Thoracic aorta (tissue), 2 donors: ENCODE results near the gene WDPCP. TPM values are rescaled to one million over a fixed set of nuclear protein-coding genes. Genes with fewer than 3 reads are reported as not detected.
"Not testable (repeated sequence)": the region's sequence is repeated elsewhere in the genome, so short reads cannot be mapped to it uniquely, and the experiment has no call there.

Source experiments
- ATAC-seq: fragments of 150-250 bp; one replicate; pipeline ENCODE4 v1.8.0; 2017; ENCODE audit warnings: low read depth; ENCODE audit not compliant: insufficient number of reproducible peaks, low FRiP score
- DNase-seq: peaks from one replicate; pipeline ENCODE4 v3.0.0-alpha.2; 2020; ENCODE audit warnings: low spot score
- H3K27ac ChIP-seq, 2 donors: fragments of 200-600 bp; sonication (generic); 1 replicate in 1 of 2; 2 replicates in 1 of 2; pipeline ENCODE4 v1.5.1; 2016; ENCODE audit warnings: mild to moderate bottlenecking in 2 of 2, moderate library complexity in 2 of 2
- H3K27me3 ChIP-seq: fragments of 200-600 bp; sonication (generic); replicated peaks from 2 replicates; pipeline ENCODE4 v1.6.0; 2016; ENCODE audit warnings: mild to moderate bottlenecking; ENCODE audit not compliant: insufficient read depth
- H3K36me3 ChIP-seq: fragments of 200-600 bp; sonication (generic); one replicate; pipeline ENCODE4 v1.5.1; 2016
- H3K4me1 ChIP-seq, 2 donors: fragments of 200-600 bp; sonication (generic); 1 replicate in 1 of 2; 2 replicates in 1 of 2; pipeline versions ENCODE4 v1.5.1 to v1.6.0; 2016; ENCODE audit warnings: low read depth in 2 of 2, mild to moderate bottlenecking in 1 of 2; ENCODE audit not compliant: control insufficient read depth in 1 of 2
- H3K4me3 ChIP-seq: fragments of 200-600 bp; sonication (generic); 2 replicates; pipeline ENCODE4 v1.5.1; 2016; ENCODE audit warnings: mild to moderate bottlenecking
- H3K9me3 ChIP-seq: fragments of 200-600 bp; sonication (generic); 2 replicates; pipeline ENCODE4 v1.5.1; 2016
- CTCF ChIP-seq: fragments of 200-600 bp; sonication (generic); IDR thresholded peaks from one replicate; pipeline ENCODE4 v1.5.1; 2019; ENCODE audit warnings: antibody characterized with exemption
- total RNA-seq, 2 donors: library from RNA; depleted of rRNA; stranded (reverse); fragments of >200 nt; gene quantifications; one replicate each; pipeline versions ENCODE4 v1.1.0 to v1.2.3, GENCODE V29; 2016

WDPCP gene
- total RNA-seq, 2 donors from 2014 or later, result 13.7 to 16.2 TPM

DNA sequence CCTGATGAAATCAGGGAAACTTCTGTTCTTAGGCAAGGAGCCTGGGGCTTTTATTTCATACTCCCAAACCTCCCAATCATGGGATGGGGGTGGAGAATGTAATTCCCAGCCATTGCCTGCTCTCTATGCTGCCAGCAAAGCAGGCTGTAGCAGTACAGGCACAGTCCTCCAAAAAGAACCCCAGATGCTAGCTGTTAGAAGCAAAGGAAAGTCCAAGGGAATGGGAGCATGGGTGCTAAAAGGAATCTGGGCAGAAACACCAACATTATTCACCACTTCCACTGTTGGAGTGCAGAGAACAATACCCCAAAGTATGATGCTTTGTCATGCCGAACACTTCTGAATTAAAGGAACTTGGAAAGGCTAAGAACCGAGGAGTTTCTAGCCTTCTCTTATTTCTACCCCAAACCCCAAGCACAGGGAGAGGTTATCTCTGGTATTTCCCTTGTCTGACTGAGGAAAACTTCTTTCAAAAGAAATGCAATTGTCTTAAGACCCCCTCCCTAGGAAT, 25.2 kb upstream of the WDPCP start:
- H3K4me3 ChIP-seq, result no peak overlapping the region
- no peaks in the 10 kb centered on the region for H3K4me1 ChIP-seq
- H3K36me3 ChIP-seq, result no peaks in the 10 kb centered on the region
- DNase-seq (no peak), ATAC-seq (no peak)
- no peak overlapping the region for H3K27ac ChIP-seq
- H3K27me3 ChIP-seq, result no peaks in the 10 kb centered on the region
- no peaks in the 10 kb centered on the region for H3K9me3 ChIP-seq
- TF ChIP-seq CTCF, result no peak

DNA sequence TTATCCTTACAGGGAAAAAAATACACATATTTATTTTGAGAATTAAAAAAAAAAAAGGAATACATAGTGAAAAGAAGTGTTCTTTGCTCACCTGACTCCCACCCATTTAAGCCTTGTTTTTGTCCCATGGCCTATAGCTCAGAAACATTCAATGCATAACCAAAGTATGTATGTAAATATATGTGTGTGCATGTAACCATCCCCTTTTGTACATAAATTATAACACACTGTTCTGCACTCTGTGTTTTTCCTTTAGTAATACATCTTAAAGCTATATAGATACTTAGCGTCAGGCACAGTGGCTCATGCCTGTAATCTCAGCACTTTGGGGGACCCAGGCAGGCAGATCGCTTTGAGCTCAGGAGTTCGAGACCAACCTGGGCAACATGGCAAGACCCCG, 22.2 kb upstream of the WDPCP start:
- no peak for TF ChIP-seq CTCF

DNA sequence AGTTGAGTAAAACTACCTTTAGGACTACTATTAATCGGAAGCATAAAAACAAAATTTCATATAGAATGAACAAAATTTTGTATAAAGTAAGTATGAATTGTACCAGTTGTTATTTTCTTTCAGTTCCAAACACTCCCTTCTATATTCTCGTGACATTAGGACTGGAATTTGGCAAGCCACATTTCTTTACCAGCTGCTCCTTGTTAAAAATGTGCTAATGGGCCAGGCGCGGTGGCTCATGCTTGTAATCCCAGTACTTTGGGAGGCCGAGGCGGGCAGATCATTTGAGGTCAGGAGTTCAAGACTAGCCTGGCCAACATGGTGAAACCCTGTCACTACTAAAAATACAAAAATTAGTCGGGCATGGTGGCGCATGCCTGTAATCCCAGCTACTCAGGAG, 20.6 kb upstream of the WDPCP start:
- ATAC-seq, H3K9me3 ChIP-seq, H3K4me1 ChIP-seq, H3K4me3 ChIP-seq, H3K27me3 ChIP-seq, DNase-seq, H3K27ac ChIP-seq: not testable (repeated sequence)
- peaks cover 31% of the 10 kb centered on the region for H3K36me3 ChIP-seq

More for the DNA sequence above, 22.2 kb upstream of the WDPCP start:
- no peak for ATAC-seq
- no peak overlapping the region for H3K4me3 ChIP-seq
- H3K36me3 ChIP-seq, result peaks cover 17% of the 10 kb centered on the region
- H3K4me1 ChIP-seq, result no peaks in the 10 kb centered on the region
- H3K9me3 ChIP-seq, result no peaks in the 10 kb centered on the region
- H3K27me3 ChIP-seq, result no peaks in the 10 kb centered on the region
- no peak overlapping the region for H3K27ac ChIP-seq
- no peak for DNase-seq

- ATAC-seq (no peak), DNase-seq (no peak)
- H3K4me1 ChIP-seq, result no peaks in the 10 kb centered on the region
- H3K27ac ChIP-seq, result no peak overlapping the region
- H3K4me3 ChIP-seq, result no peak overlapping the region
- TF ChIP-seq CTCF, result no peak
- H3K27me3 ChIP-seq, result no peaks in the 10 kb centered on the region
- peaks cover 39% of the 10 kb centered on the region for H3K36me3 ChIP-seq
- no peaks in the 10 kb centered on the region for H3K9me3 ChIP-seq
Observed at GRCh38 chr2:63604666-63605065, 16.4 kb upstream of the WDPCP start.

- DNase-seq, result no peak
- no peak overlapping the region for H3K27ac ChIP-seq
- ATAC-seq, result no peak
- H3K4me3 ChIP-seq, result no peak overlapping the region
- H3K27me3 ChIP-seq, result no peaks in the 10 kb centered on the region
- H3K9me3 ChIP-seq, result no peaks in the 10 kb centered on the region
- peaks cover 5 to 10% of the 10 kb centered on the region in 2 donors for H3K4me1 ChIP-seq
- H3K36me3 ChIP-seq, result peaks cover 27% of the 10 kb centered on the region
- TF ChIP-seq CTCF, result no peak
Observed at GRCh38 chr2:63600881-63601460, 12.7 kb upstream of the WDPCP start.

DNA sequence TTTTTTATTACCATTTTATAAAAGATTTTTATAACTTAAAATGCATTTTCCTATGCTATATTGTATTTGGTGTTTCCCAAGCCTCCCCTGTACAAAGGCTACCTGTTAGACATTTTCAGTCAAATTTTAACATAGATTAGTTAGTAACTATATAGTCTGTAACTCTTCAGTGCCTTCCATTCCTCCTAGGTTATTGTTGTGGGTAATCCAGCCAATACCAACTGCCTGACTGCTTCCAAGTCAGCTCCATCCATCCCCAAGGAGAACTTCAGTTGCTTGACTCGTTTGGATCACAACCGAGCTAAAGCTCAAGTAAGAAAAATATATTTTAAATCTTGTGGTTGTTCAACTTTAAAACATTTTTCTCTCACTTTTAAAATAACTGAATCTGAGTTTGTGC, 10.7 kb upstream of the WDPCP start:
- H3K4me3 ChIP-seq, result no peak overlapping the region
- no peak for TF ChIP-seq CTCF
- peaks cover 17% of the 10 kb centered on the region for H3K36me3 ChIP-seq
- ATAC-seq, result no peak
- no peaks in the 10 kb centered on the region for H3K9me3 ChIP-seq
- no peak overlapping the region for H3K27ac ChIP-seq
- H3K27me3 ChIP-seq, result no peaks in the 10 kb centered on the region
- DNase-seq, result no peak
- peaks cover 5 to 14% of the 10 kb centered on the region in 2 donors for H3K4me1 ChIP-seq
